Raji (cell line): ENCODE measurements around the gene CPPED1.

Experiments
- POLR2A ChIP-seq: IDR thresholded peaks from 2 replicates; pipeline ENCODE4 v1.6.1; 2011; ENCODE audit warnings: low read depth, low read length, control low read depth; ENCODE audit not compliant: insufficient read depth

CPPED1 gene

GRCh38 chr16:12732600-12732999 lies 71.1 kb downstream of the CPPED1 start:
- no peak for TF ChIP-seq POLR2A

DNA sequence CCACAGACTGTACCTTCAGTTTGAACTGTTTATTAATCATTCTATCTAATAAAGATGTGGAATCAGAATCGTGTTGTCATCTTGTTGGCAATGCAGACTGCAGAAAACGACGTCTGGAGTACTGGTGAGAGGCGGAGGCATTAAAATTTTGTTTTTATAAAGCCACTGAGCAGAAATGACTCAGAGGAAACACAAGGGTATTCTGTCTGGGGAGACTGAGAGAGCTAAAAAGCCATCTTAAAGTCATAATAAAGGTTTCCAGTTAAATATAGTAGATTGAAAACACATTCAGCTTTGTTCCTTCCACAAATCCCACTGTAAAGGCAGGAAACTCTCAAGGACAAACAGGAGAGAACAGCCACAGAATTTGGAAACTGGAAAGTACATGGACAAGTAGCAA lies 74.2 kb downstream of the CPPED1 start:
- no peak for TF ChIP-seq POLR2A

GRCh38 chr16:12728469-12728868 lies 75.2 kb downstream of the CPPED1 start:
- no peak for TF ChIP-seq POLR2A

- no peak for TF ChIP-seq POLR2A
These were observed 79.5 kb downstream of the CPPED1 start for GRCh38 chr16:12724226-12724625.

- no peak for TF ChIP-seq POLR2A
These were observed 80.0 kb downstream of the CPPED1 start for GRCh38 chr16:12723681-12724080.

DNA sequence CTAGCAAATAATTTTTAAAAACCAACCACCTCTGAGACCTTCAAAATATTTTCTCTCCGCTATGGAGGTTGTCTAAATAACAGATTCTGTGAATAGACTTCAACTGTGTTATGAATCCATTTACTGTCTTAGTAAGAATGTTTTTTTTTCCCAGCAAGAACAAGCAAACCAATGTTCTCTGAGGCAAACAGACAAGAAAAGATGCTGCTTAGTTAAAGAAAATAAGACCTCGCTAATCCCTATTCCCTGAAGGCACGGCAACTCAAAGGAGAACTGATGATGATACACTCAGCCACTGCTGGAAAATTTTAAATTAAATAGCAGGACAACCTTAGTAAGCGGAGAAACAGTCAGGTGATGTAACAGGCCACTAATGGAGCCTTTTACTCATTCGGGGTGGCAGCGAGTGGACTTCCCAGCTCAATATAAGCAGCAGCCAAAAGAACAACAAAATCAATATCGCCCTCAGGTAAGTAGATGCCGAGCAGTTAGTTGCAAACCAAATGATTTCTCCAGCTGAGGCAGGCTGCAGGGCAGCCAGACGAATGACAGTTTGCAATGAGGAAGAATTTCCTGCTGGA lies 81.8 kb downstream of the CPPED1 start:
- no peak for TF ChIP-seq POLR2A

- no peak for TF ChIP-seq POLR2A
These were observed 83.7 kb downstream of the CPPED1 start for GRCh38 chr16:12719972-12720371.

DNA sequence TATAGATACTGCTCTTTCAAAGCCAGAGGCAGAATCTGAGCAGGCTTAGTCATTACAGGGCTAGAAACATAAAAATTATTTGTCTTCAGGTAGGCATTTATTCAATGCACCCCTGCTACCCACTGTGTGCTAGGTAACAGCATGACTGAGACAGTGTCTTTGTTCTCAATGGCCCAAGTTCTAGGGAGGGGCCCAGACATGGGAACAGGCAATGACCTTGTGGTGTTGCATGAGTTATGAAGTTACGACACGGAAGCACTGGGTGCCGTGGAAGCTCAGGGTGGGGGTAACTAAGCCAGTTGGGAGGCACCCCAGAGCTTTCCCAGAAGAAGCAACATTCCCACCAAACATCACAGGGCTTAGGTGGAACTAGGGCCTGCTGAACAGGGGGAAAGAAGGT lies 87.0 kb downstream of the CPPED1 start:
- TF ChIP-seq POLR2A, result no peak

GRCh38 chr16:12709807-12710206 lies 93.9 kb downstream of the CPPED1 start:
- no peak for TF ChIP-seq POLR2A

- no peak for TF ChIP-seq POLR2A
These were observed 95.4 kb downstream of the CPPED1 start for GRCh38 chr16:12708266-12708665.

DNA sequence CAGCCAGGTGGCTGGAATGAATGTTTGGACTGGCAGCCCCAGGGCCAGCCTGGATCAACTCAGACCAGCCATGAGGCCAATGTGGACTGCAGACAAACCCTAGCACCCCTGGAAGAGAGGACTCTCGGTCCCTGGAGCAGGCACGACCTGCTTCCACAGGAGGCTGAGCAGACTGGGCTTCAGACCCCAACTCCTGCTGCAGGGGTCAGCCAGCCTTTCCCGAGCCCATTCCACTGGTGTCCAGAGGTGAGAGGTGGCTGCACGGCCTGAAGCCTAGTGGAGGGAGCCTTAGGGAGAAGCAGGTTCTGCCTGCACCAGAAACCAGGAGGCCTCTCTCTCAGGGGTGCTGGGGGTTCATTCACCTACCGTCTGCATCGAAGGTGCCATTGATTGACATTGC lies 97.1 kb downstream of the CPPED1 start:
- TF ChIP-seq POLR2A, result no peak

DNA sequence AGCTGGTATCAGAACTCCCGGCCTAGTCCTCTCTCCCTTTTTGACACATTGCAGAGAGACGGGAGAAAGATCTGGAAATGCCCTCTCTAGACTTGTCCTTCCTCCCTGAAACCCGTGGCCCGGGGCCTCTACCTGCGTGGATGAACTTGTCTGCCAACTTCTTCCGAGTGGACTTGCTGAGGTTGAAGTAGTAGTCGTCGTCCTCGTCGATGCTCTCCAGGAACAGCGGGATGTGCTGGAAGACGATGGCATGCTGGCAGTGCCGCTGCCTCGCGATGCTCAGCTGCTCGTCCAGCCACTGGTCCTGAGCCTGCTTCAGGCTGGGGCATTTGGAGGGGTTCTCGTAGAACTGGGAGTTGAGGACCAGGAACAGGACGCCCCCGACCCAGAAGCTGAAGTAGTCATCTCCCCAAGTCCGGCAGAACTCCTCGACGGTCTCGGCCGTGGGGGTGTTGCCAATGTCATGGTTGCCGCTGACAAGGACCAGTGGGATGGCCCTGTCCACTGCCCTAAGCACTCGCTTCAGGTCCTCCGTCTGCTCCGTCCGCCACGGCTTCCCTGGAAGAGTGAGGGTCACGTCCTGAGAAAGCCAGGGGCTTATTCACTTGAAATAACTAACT lies 99.1 kb downstream of the CPPED1 start:
- no peak for TF ChIP-seq POLR2A

DNA sequence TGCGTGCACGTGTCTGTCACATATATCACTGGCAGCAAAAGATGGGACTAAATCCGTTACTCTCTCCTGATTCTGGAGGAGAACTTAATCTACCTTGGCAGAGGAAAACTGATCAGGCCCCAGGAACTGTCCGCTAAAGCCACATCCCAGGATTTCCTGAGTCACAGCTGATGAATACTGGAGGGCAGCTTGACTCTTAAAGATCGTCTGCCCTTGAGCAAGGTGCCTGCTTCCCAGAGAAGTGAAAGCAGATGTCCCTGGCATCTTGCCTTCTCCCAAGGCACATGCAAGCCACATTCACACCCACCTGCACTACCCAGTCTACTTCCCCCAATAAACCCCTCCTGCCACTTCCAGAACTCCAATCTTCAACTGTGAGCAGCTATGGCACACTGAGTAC lies 99.8 kb downstream of the CPPED1 start:
- TF ChIP-seq POLR2A, result no peak

GRCh38 chr16:12700161-12700560 lies 103.5 kb downstream of the CPPED1 start:
- no peak for TF ChIP-seq POLR2A

GRCh38 chr16:12699161-12699560 lies 104.5 kb downstream of the CPPED1 start:
- TF ChIP-seq POLR2A, result no peak

DNA sequence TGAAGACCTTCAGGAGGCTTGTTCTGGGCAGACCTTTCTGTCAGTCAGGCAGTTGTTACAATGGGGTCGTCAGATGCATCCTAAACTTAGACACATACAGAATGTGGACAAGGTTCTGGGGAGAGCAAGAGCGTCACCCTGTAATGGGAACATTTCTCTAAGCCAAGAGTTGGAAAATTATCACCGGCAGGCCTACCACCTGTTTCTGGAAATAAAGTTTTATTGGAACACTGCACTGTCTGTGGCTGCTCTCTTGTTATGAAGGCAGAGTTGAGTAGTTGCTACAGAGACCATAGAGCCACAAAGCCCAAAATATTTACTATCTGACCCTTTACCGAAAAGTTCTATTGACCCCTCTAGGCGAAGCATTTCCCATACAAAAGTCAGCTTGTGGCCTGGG lies 106.2 kb downstream of the CPPED1 start:
- TF ChIP-seq POLR2A, result no peak

DNA sequence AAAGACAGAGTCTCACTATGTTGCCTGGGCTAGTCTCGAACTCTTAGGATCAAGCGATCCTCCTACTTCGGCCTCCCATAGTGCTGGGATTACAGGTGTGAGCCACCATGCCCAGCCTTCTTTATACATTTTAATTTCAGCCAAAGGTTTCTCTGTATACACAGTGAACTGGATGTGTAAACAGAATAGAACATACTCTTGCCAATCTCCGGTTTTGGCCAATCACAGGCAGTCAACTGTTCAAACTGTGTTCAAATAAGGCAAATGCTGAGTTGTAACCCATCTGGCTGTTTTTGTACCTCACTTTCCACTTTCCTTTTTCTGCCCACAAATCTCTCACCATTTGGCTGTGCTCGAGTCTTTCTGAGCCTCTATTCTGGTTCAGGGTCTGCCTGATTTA lies 108.2 kb downstream of the CPPED1 start:
- no peak for TF ChIP-seq POLR2A
